ENCODE results near the gene MICU2. TPM values are rescaled to one million over a fixed set of nuclear protein-coding genes. Genes with fewer than 3 reads are reported as not detected.

MICU2 gene
- total RNA-seq, 2 donors from 2014 or later = 56.7 to 90.9 TPM

DNA sequence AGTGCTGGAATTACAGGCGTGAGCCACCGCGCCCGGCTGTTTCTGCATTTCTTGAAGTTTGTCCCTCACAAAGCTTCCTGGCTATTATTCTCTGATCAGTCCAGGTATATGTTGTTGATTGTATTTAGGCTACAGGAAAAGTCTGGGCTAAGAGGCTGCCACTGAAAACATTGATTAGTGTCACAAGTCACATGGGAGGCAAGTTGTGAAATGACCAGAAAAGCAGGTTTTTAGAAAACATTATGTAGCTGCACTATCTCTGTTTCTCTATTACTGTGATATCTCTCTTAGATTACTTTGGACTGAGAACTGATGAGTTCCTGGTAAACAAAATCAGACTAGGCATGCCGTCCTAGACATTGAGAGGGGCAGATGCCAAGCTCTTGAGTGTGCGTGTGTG lies 128.9 kb downstream of the MICU2 start:
- no peaks in the 10 kb centered on the region for H3K4me1 ChIP-seq (replicated peaks)
- no peak for DNase-seq (ENCODE audit: low spot score)
- 61% methylated on average over 6 of the region's 6 CpGs for WGBS
- H3K27ac ChIP-seq = no peak overlapping the region
- H3K36me3 ChIP-seq = no peaks in the 10 kb centered on the region
- no peak overlapping the region for H3K4me3 ChIP-seq
- no peaks in the 10 kb centered on the region for H3K27me3 ChIP-seq (replicated peaks; ENCODE audit: insufficient read depth)
- TF ChIP-seq POLR2A (IDR thresholded peaks at IDR 0.05) (no peak), POLR2AphosphoS5 (IDR thresholded peaks at IDR 0.05) (no peak), CTCF (IDR thresholded peaks at IDR 0.05) (no peak)
- intact Hi-C loops (cut with DNase I) = loop anchor here (10.0 kb wide), 2 partner anchors 300 to 360 kb away; partner anchors contain the start of genes MRPL57 and SKA3
- H3K9me3 ChIP-seq = no peaks in the 10 kb centered on the region

- no peaks in the 10 kb centered on the region for H3K4me1 ChIP-seq (replicated peaks)
- H3K36me3 ChIP-seq = no peaks in the 10 kb centered on the region
- no peaks in the 10 kb centered on the region for H3K27me3 ChIP-seq (replicated peaks; ENCODE audit: insufficient read depth)
- intact Hi-C loops (cut with DNase I) = loop anchor here (10.0 kb wide), 2 partner anchors 296 to 356 kb away; partner anchors contain the start of genes MRPL57 and SKA3
- H3K9me3 ChIP-seq = no peaks in the 10 kb centered on the region
- no peak overlapping the region for H3K27ac ChIP-seq
- no peak for DNase-seq (ENCODE audit: low spot score)
- TF ChIP-seq POLR2A (IDR thresholded peaks at IDR 0.05) (no peak), POLR2AphosphoS5 (IDR thresholded peaks at IDR 0.05) (no peak), CTCF (IDR thresholded peaks at IDR 0.05) (no peak)
- H3K4me3 ChIP-seq = no peak overlapping the region
Measured at GRCh38 chr13:21470785-21471184, 133.2 kb downstream of the MICU2 start.

DNA sequence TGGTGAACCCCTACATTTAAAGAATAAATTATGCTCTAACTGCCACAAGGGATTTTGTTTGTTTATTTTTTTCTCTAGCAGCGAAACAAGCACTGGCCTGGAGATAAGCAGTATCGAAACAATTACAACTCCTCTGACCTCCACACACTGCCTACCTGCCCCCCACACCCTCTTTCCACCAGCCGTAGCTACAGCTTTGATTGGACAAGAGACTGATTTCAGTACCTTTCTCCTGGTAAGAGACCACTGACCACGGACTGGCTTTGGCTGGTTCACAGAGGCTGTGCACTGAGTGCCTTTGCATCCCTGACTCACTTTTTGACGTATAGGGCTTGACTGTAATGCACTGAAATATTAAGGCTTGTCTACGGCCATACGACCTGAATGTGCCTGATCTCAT lies 137.4 kb downstream of the MICU2 start:
- Histone ChIP-seq H3K27ac (no peak overlapping the region), H3K36me3 (no peaks in the 10 kb centered on the region), H3K27me3 (replicated peaks; ENCODE audit: insufficient read depth) (no peaks in the 10 kb centered on the region), H3K4me1 (replicated peaks) (no peaks in the 10 kb centered on the region), H3K9me3 (no peaks in the 10 kb centered on the region), H3K4me3 (no peak overlapping the region)
- TF ChIP-seq POLR2AphosphoS5 (IDR thresholded peaks at IDR 0.05) (no peak), CTCF (IDR thresholded peaks at IDR 0.05) (no peak), POLR2A (IDR thresholded peaks at IDR 0.05) (no peak)
- intact Hi-C loops (cut with DNase I) = no loop called here
- WGBS = 64% methylated on average over 7 of the region's 7 CpGs
- DNase-seq (ENCODE audit: low spot score) = no peak

- peak overlapping the region; percentile 12 to 38 for H3K27ac ChIP-seq
Measured at GRCh38 chr13:21465710-21466160, 138.2 kb downstream of the MICU2 start.

More at GRCh38 chr13:21465710-21466160, 138.2 kb downstream of the MICU2 start:
- no peak for TF ChIP-seq CTCF (IDR thresholded peaks at IDR 0.05)
- no peak for TF ChIP-seq POLR2A (IDR thresholded peaks at IDR 0.05)
- TF ChIP-seq POLR2AphosphoS5 (IDR thresholded peaks at IDR 0.05) = no peak
- Histone ChIP-seq H3K4me3 (no peak overlapping the region), H3K4me1 (replicated peaks) (no peaks in the 10 kb centered on the region), H3K9me3 (no peaks in the 10 kb centered on the region), H3K36me3 (no peaks in the 10 kb centered on the region), H3K27me3 (replicated peaks; ENCODE audit: insufficient read depth) (no peaks in the 10 kb centered on the region)
- 22% methylated on average over 9 of the region's 9 CpGs for whole genome bisulfite sequencing
- no peak for DNase-seq (ENCODE audit: low spot score)
- intact Hi-C loops (cut with DNase I) = no loop called here

Data from prostate gland (tissue), 2 donors.